Measurements from ENCODE around the gene NOL12. TPM values are rescaled to one million over a fixed set of nuclear protein-coding genes. Genes with fewer than 3 reads are reported as not detected.
A peak's percentile ranks its signal among the peaks of the same experiment; 100 is the strongest.
"Not testable (repeated sequence)": the region's sequence is repeated elsewhere in the genome, so short reads cannot be mapped to it uniquely, and the experiment has no call there.

Gene NOL12
- total and polyA plus RNA-seq, 5 experiments from 2014 or later: 35.0 to 48.6 (median 46.4) TPM

- POLR2A ChIA-PET: interaction anchor here (64.1 to 66.7 kb wide), 2 partner anchors 14 to 15 kb away, joined by 2283 read pairs; partner anchors contain the start of genes GGA1, LGALS1, NOL12 and PDXP
- Mint-ChIP-seq H3K9me3 (no peaks in the 10 kb centered on the region), H3K27ac (peak overlapping the region in 2 of 10 donors; percentile 27 to 38), H3K36me3 (peaks cover 0 to 97% (median 11%) of the 10 kb centered on the region in 3 donors), H3K4me3 (no peak overlapping the region), H3K4me1 (peaks cover 7 to 49% (median 18%) of the 10 kb centered on the region in 4 donors), H3K27me3 (no peaks in the 10 kb centered on the region)
- ATAC-seq (no peak), DNase-seq (no peak)
Measured at GRCh38 chr22:37647928-37648327, 38.2 kb upstream of the NOL12 start.

- no peak for DNase-seq
- Mint-ChIP-seq H3K4me3 (no peak overlapping the region), H3K27me3 (no peaks in the 10 kb centered on the region), H3K9me3 (no peaks in the 10 kb centered on the region), H3K27ac (peak overlapping the region in 2 of 10 donors; percentile 25 to 33), H3K4me1 (peaks cover 0 to 30% (median 3%) of the 10 kb centered on the region in 4 donors), H3K36me3 (peaks cover 0 to 88% (median 9%) of the 10 kb centered on the region in 3 donors)
- no peak for ATAC-seq
- POLR2A ChIA-PET: interaction anchor here (0.5 to 66.7 kb wide), 3 partner anchors 13 to 1738 kb away, joined by 3 to 2283 read pairs (median 2283); partner anchors contain the start of genes GGA1, LGALS1, NOL12 and PDXP
Measured at GRCh38 chr22:37650463-37651136, 35.5 kb upstream of the NOL12 start.

DNA sequence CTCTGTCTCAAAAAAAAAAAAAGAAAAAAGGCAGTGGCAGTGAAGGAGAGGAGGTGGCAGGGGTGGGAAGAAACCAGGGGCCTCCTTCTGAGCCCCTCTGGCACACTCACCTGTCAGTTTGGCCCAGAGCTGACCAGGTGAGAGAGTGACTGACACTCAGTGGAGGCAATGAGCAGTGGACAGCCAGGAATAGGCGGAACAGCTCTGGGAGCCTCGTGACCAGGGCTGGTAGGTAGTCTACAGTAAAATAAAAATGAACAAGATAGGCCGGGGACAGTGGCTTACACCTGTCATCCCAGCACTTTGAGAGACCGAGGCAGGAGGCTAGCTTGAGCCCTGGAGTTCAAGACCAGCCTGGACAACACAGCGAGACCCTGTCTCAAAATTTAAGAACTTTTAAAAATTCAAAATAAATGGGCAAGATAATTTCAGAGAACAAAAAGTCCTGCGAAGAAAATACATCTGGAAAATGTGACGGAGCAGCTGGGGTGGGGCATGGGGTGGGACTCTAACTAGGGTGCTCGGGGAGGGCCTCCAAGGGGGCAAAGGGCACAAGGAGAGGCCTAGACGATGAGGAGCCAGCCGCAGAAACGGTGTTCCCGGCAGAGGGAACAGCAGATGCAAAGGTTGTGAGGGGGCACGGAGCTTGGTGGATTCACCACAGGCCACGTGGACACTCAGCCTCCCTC lies 31.4 kb upstream of the NOL12 start:
- H3K27ac Mint-ChIP-seq: peak overlapping the region in 7 of 10 donors; percentile 13 to 65 (median 40)

DNA sequence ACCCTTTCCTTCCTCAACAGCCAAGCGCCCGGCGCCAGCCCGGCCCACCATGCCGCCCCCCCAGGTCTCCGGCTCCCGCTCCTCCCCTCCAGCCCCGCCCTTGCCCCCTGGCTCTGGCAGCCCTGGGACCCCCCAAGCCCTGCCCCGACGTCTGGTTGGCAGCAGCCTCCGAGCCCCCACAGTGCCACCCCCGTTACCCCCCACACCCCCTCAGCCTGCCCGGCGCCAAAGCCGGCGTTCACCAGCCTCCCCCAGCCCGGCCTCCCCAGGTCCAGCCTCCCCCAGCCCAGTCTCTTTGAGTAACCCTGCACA lies 30.9 kb upstream of the NOL12 start:
- no peaks in the 10 kb centered on the region for H3K9me3 Mint-ChIP-seq
- ATAC-seq: no peak
- no peak for DNase-seq
- no peak overlapping the region for H3K4me3 Mint-ChIP-seq
- no peak overlapping the region for H3K27ac Mint-ChIP-seq
- H3K4me1 Mint-ChIP-seq: peaks cover 16 to 35% (median 24%) of the 10 kb centered on the region in 4 donors
- peaks cover 0 to 53% (median 9%) of the 10 kb centered on the region in 3 donors for H3K36me3 Mint-ChIP-seq
- POLR2A ChIA-PET: interaction anchor here (64.1 to 66.7 kb wide), 2 partner anchors 8 to 22 kb away, joined by 2283 read pairs; partner anchors contain the start of genes GGA1, LGALS1, NOL12 and PDXP
- H3K27me3 Mint-ChIP-seq: no peaks in the 10 kb centered on the region

More for the DNA sequence above, 31.4 kb upstream of the NOL12 start:
- peaks cover 11 to 30% (median 19%) of the 10 kb centered on the region in 4 donors for H3K4me1 Mint-ChIP-seq
- POLR2A ChIA-PET: interaction anchor here (64.1 to 66.7 kb wide), 2 partner anchors 9 to 21 kb away, joined by 2283 read pairs; partner anchors contain the start of genes GGA1, LGALS1, NOL12 and PDXP
- no peak for ATAC-seq
- no peak overlapping the region for H3K4me3 Mint-ChIP-seq
- peaks cover 0 to 58% (median 9%) of the 10 kb centered on the region in 3 donors for H3K36me3 Mint-ChIP-seq
- no peaks in the 10 kb centered on the region for H3K27me3 Mint-ChIP-seq
- no peak for DNase-seq
- no peaks in the 10 kb centered on the region for H3K9me3 Mint-ChIP-seq

GRCh38 chr22:37656583-37656982 lies 29.6 kb upstream of the NOL12 start:
- POLR2A ChIA-PET: interaction anchor here (0.6 to 66.7 kb wide), 4 partner anchors 7 to 191 kb away, joined by 3 to 2283 read pairs (median 1143); partner anchors contain the start of genes GGA1, LGALS1, NOL12 and PDXP
- H3K27me3 Mint-ChIP-seq, ATAC-seq, DNase-seq, H3K9me3 Mint-ChIP-seq: not testable (repeated sequence)
- peaks cover 20 to 46% (median 38%) of the 10 kb centered on the region in 4 donors for H3K4me1 Mint-ChIP-seq
- H3K27ac Mint-ChIP-seq: peak overlapping the region in 7 of 10 donors; percentile 48 to 86 (median 64)
- peak overlapping the region in 1 of 10 donors; percentile 15 for H3K4me3 Mint-ChIP-seq
- H3K36me3 Mint-ChIP-seq: peaks cover 0 to 41% (median 9%) of the 10 kb centered on the region in 3 donors

- H3K4me1 Mint-ChIP-seq: peaks cover 24 to 47% (median 45%) of the 10 kb centered on the region in 4 donors
- peak overlapping the region; percentile 76 to 97 (median 92) for H3K27ac Mint-ChIP-seq
- peak overlapping the region; percentile 73 to 96 (median 89) for H3K4me3 Mint-ChIP-seq
- POLR2A ChIA-PET: interaction anchor here (0.6 to 66.7 kb wide), 6 partner anchors 6 to 187 kb away, joined by 3 to 2283 read pairs (median 4); partner anchors contain the start of genes GGA1, LGALS1, LGALS2 and NOL12
- H3K36me3 Mint-ChIP-seq: peaks cover 0 to 34% (median 8%) of the 10 kb centered on the region in 3 donors
- H3K27me3 Mint-ChIP-seq: no peaks in the 10 kb centered on the region
- ATAC-seq: no peak
- DNase-seq: no peak
- H3K9me3 Mint-ChIP-seq: no peaks in the 10 kb centered on the region
Measured at GRCh38 chr22:37657590-37658132, 28.5 kb upstream of the NOL12 start.

DNA sequence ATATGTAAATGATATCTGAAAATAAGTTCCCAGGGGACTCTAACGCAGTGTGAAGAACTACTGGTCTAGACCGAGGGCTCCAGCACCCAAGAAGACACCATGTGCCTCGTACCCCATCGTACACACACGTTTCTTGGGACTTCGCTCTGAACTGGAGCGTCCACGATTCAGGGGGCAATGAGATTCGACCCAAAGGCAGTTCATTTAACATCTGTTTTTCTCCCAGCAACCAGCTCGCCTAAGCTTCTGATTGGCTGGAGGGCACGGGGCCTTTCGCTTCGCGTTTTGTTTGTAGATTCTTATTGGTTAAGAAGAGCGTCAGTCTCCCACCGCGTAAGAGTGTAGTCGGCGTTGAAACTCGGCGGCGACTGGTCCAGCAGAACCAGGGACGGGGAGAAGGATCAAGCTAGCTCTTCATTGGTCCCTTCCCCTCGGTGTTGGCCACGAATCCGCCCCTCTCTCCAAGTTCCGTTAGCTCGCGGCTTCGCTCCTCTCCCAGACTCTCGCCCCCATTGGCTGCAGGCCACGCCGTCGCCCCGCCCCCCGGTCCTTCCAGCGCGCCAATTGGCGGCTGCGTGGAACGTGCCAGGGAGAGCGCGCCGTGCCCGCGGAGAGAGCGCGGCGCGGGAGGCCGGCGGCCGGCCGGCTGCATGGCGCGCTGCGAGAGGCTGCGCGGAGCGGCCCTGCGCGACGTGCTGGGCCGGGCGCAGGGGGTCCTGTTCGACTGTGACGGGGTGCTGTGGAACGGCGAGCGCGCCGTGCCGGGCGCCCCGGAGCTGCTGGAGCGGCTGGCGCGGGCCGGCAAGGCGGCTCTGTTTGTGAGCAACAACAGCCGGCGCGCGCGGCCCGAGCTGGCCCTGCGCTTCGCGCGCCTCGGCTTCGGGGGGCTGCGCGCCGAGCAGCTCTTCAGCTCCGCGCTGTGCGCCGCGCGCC lies 27.7 kb upstream of the NOL12 start, which contains the start of gene PDXP:
TSS of gene PDXP (plus strand) at position 591 of the 933 bp plus-strand sequence. CDS start at position 651, 60 bp downstream.
- Mint-ChIP-seq H3K4me1 (peaks cover 24 to 47% (median 43%) of the 10 kb centered on the region in 4 donors), H3K9me3 (no peaks in the 10 kb centered on the region), H3K36me3 (peaks cover 0 to 26% (median 3%) of the 10 kb centered on the region in 3 donors), H3K27me3 (no peaks in the 10 kb centered on the region), H3K27ac (peak within 1 kb of the TSS; percentile 76 to 97 (median 92)), H3K4me3 (peak within 1 kb of the TSS; percentile 73 to 96 (median 89))
- POLR2A ChIA-PET: interaction anchor here (0.8 to 66.7 kb wide), 6 partner anchors 5 to 186 kb away, joined by 3 to 2283 read pairs (median 4); partner anchors contain the start of genes GCAT, GGA1, LGALS1 and NOL12
- ATAC-seq: peak; percentile 94 to 95
- peak; percentile 95 to 99 (median 96) for DNase-seq

GRCh38 chr22:37659066-37659896 lies 26.9 kb upstream of the NOL12 start:
- ATAC-seq: no peak
- peaks cover 0 to 18% (median 2%) of the 10 kb centered on the region in 3 donors for H3K36me3 Mint-ChIP-seq
- H3K27me3 Mint-ChIP-seq: no peaks in the 10 kb centered on the region
- peak overlapping the region; percentile 72 to 86 (median 80) for H3K4me3 Mint-ChIP-seq
- peak overlapping the region; percentile 28 to 80 (median 72) for H3K27ac Mint-ChIP-seq
- POLR2A ChIA-PET: interaction anchor here (1.0 to 66.7 kb wide), 4 partner anchors 4 to 148 kb away, joined by 3 to 2283 read pairs (median 1144); partner anchors contain the start of genes GCAT, GGA1, LGALS1 and NOL12
- H3K9me3 Mint-ChIP-seq: no peaks in the 10 kb centered on the region
- DNase-seq: peak in 1 of 10 donors; percentile 11
- peaks cover 21 to 47% (median 42%) of the 10 kb centered on the region in 4 donors for H3K4me1 Mint-ChIP-seq

DNA sequence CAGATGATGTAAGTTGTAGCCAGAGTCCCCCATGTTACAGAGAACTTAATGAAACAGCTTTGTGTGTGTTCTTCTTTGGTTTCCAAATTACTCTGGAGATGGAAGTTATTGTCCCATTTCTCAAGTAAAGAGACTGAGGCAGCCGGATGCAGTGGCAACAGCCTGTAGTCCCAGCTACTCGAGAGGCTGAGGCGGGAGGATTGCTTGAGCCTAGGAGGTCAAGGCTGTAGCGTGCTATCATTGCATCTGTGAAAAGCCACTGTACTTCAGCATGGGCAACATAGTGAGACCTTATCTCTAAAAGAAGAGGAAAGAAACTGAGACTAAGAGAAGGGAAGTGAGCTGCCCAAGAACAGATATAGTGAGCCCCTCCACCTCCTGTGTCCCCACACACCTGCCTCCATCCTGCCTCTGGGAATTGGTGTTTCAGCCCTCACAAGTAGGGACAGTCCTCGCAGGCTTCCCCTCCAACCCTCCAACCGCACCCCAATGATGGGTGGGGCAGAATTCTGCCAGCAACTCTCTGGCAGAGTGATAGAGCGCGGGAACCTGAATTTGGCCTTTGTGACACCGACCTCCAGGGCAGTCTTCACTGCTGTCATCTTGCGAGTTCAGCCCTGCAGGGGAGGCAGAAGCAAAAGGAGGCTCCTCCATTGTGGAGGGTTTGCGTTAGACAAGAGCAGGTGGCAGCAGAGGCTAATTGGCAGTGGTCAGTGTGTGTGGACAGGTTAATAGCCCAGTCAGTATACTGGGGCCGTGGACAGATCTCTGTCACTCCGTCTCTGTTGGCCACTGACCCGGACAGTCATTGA lies 26.0 kb upstream of the NOL12 start:
- POLR2A ChIA-PET: interaction anchor here (1.0 to 66.7 kb wide), 3 partner anchors 3 to 87 kb away, joined by 4 to 2283 read pairs (median 2283); partner anchors contain the start of genes GGA1, LGALS1, NOL12 and PDXP
- Mint-ChIP-seq H3K27me3 (no peaks in the 10 kb centered on the region), H3K4me3 (peak overlapping the region; percentile 72 to 86 (median 80)), H3K36me3 (peaks cover 0 to 13% (median 2%) of the 10 kb centered on the region in 3 donors), H3K27ac (peak overlapping the region; percentile 28 to 81 (median 72)), H3K4me1 (peaks cover 21 to 47% (median 42%) of the 10 kb centered on the region in 4 donors), H3K9me3 (no peaks in the 10 kb centered on the region)
- ATAC-seq: no peak
- no peak for DNase-seq

DNA sequence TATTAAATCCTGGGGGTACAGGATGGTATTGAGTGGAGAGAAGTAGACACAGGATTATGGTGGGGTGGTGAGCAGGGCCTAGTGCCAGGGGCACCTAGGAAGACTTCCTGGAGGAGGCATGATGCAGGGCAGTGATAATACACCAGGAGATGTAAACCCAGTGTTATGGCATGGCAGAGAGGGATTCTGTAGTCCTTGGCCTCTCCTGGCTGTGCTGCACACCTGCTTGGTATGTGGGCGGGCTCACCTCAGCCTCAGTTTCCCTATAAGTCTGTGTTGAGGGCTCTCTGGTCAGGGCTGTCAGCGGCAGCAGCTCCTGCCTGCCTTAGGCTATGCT lies 25.5 kb upstream of the NOL12 start:
- Mint-ChIP-seq H3K9me3 (no peaks in the 10 kb centered on the region), H3K4me3 (peak overlapping the region in 7 of 10 donors; percentile 6 to 84 (median 74)), H3K4me1 (peaks cover 21 to 47% (median 42%) of the 10 kb centered on the region in 4 donors), H3K27ac (peak overlapping the region in 5 of 10 donors; percentile 46 to 87 (median 72)), H3K27me3 (no peaks in the 10 kb centered on the region), H3K36me3 (peaks cover 0 to 15% (median 2%) of the 10 kb centered on the region in 3 donors)
- ATAC-seq (no peak), DNase-seq (no peak)
- POLR2A ChIA-PET: interaction anchor here (64.1 to 66.7 kb wide), 2 partner anchors 3 to 27 kb away, joined by 2283 read pairs; partner anchors contain the start of genes GGA1, LGALS1, NOL12 and PDXP
